ENCODE data around the gene JAML. TPM values are rescaled to one million over a fixed set of nuclear protein-coding genes. Genes with fewer than 3 reads are reported as not detected.

JAML gene
- total and polyA plus RNA-seq, 2 of the 13 experiments (the other 11 are each of a cell fraction or from before 2014, with no cell fraction given): 2.0 to 3.3 TPM

GRCh38 chr11:118263695-118264568 lies 39.1 kb upstream of the JAML start, which contains the start of gene MPZL2 (continued):
- TF ChIP-seq, protein P1, sequence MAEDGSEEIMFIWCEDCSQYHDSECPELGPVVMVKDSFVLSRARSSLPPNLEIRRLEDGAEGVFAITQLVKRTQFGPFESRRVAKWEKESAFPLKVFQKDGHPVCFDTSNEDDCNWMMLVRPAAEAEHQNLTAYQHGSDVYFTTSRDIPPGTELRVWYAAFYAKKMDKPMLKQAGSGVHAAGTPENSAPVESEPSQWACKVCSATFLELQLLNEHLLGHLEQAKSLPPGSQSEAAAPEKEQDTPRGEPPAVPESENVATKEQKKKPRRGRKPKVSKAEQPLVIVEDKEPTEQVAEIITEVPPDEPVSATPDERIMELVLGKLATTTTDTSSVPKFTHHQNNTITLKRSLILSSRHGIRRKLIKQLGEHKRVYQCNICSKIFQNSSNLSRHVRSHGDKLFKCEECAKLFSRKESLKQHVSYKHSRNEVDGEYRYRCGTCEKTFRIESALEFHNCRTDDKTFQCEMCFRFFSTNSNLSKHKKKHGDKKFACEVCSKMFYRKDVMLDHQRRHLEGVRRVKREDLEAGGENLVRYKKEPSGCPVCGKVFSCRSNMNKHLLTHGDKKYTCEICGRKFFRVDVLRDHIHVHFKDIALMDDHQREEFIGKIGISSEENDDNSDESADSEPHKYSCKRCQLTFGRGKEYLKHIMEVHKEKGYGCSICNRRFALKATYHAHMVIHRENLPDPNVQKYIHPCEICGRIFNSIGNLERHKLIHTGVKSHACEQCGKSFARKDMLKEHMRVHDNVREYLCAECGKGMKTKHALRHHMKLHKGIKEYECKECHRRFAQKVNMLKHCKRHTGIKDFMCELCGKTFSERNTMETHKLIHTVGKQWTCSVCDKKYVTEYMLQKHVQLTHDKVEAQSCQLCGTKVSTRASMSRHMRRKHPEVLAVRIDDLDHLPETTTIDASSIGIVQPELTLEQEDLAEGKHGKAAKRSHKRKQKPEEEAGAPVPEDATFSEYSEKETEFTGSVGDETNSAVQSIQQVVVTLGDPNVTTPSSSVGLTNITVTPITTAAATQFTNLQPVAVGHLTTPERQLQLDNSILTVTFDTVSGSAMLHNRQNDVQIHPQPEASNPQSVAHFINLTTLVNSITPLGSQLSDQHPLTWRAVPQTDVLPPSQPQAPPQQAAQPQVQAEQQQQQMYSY (CRISPR knock-in tag; IDR thresholded peaks at IDR 0.05): 0 out of 2 replicates have a peak, but pooled peaks have one; percentile 19
- TF ChIP-seq ZNF766 (CRISPR knock-in tag; IDR thresholded peaks at IDR 0.05; ENCODE audit: borderline replicate concordance) (no peak), FOSL2 (CRISPR knock-in tag; IDR thresholded peaks at IDR 0.05) (peak; percentile 72), XRCC5 (optimal IDR thresholded peaks at IDR 0.05; ENCODE audit: low read length) (peak; percentile 75), SRSF4 (IDR thresholded peaks at IDR 0.05; ENCODE audit: low read depth, low read length, poor library complexity, severe bottlenecking) (no peak), IKZF1 (IDR thresholded peaks at IDR 0.05) (no peak), IRF2 (CRISPR knock-in tag; IDR thresholded peaks at IDR 0.05) (no peak), SRY (CRISPR knock-in tag; IDR thresholded peaks at IDR 0.05) (no peak), NAIF1 (CRISPR knock-in tag; IDR thresholded peaks at IDR 0.05; ENCODE audit: borderline replicate concordance) (0 out of 2 replicates have a peak, but pooled peaks have one; percentile 64), PHF5A (CRISPR knock-in tag; IDR thresholded peaks at IDR 0.05; ENCODE audit: low read depth, unreplicated experiment) (no peak), ZFX (CRISPR knock-in tag; IDR thresholded peaks at IDR 0.05; ENCODE audit: low read depth) (peak; percentile 56; the same call in 1 of the 2 replicates), ZEB1 (IDR thresholded peaks at IDR 0.05; ENCODE audit: insufficient replicate concordance, low read depth) (peak; percentile 81), SOX13 (IDR thresholded peaks at IDR 0.05) (no peak), SOX13 (CRISPR knock-in tag; conservative IDR thresholded peaks at IDR 0.05 in 1 of 2, IDR thresholded peaks at IDR 0.05 in 1 of 2) (peak in 1 of 2 experiments; percentile 3; a peak in 1 of 4 replicates), SOX5 (CRISPR knock-in tag; IDR thresholded peaks at IDR 0.05; ENCODE audit: borderline replicate concordance) (peak; percentile 42; the same call in 1 of the 2 replicates), ZNF75D (CRISPR knock-in tag; IDR thresholded peaks at IDR 0.05; ENCODE audit: borderline replicate concordance) (no peak), RBM39 (IDR thresholded peaks at IDR 0.05; ENCODE audit: low read depth, low read length, poor library complexity, severe bottlenecking) (no peak), FOXM1 (CRISPR knock-in tag; IDR thresholded peaks at IDR 0.05) (no peak), SMAD3 (CRISPR knock-in tag; IDR thresholded peaks at IDR 0.05) (no peak), RORA (CRISPR knock-in tag; IDR thresholded peaks at IDR 0.05) (no peak)
- TF ChIP-seq, protein P2, sequence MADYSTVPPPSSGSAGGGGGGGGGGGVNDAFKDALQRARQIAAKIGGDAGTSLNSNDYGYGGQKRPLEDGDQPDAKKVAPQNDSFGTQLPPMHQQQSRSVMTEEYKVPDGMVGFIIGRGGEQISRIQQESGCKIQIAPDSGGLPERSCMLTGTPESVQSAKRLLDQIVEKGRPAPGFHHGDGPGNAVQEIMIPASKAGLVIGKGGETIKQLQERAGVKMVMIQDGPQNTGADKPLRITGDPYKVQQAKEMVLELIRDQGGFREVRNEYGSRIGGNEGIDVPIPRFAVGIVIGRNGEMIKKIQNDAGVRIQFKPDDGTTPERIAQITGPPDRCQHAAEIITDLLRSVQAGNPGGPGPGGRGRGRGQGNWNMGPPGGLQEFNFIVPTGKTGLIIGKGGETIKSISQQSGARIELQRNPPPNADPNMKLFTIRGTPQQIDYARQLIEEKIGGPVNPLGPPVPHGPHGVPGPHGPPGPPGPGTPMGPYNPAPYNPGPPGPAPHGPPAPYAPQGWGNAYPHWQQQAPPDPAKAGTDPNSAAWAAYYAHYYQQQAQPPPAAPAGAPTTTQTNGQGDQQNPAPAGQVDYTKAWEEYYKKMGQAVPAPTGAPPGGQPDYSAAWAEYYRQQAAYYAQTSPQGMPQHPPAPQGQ (CRISPR knock-in tag; IDR thresholded peaks at IDR 0.05; ENCODE audit: borderline replicate concordance): no peak
- TF ChIP-seq, protein P3, sequence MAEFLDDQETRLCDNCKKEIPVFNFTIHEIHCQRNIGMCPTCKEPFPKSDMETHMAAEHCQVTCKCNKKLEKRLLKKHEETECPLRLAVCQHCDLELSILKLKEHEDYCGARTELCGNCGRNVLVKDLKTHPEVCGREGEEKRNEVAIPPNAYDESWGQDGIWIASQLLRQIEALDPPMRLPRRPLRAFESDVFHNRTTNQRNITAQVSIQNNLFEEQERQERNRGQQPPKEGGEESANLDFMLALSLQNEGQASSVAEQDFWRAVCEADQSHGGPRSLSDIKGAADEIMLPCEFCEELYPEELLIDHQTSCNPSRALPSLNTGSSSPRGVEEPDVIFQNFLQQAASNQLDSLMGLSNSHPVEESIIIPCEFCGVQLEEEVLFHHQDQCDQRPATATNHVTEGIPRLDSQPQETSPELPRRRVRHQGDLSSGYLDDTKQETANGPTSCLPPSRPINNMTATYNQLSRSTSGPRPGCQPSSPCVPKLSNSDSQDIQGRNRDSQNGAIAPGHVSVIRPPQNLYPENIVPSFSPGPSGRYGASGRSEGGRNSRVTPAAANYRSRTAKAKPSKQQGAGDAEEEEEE (CRISPR knock-in tag; IDR thresholded peaks at IDR 0.05; ENCODE audit: borderline replicate concordance): no peak
